Subcutaneous abdominal adipose tissue (tissue), 5 donors: Measurements from ENCODE around the gene VTCN1.
"Not testable (repeated sequence)": the region's sequence is repeated elsewhere in the genome, so short reads cannot be mapped to it uniquely, and the experiment has no call there.

ENCODE experiments used
- H3K27ac ChIP-seq: one replicate; pipeline ENCODE4 v1.7.0; 2013; ENCODE audit warnings: low read depth, mild to moderate bottlenecking, inconsistent platforms, low read length, moderate library complexity
- H3K27me3 ChIP-seq, 5 donors: one replicate each; pipeline ENCODE4 v1.7.0; 2013; ENCODE audit warnings: low read length in 5 of 5, inconsistent platforms in 1 of 5; ENCODE audit not compliant: control insufficient read depth in 5 of 5, insufficient read depth in 4 of 5
- H3K36me3 ChIP-seq, 5 donors: one replicate each; pipeline ENCODE4 v1.7.0; 2013; ENCODE audit warnings: low read length in 5 of 5; ENCODE audit not compliant: control insufficient read depth in 5 of 5, insufficient read depth in 5 of 5
- H3K4me1 ChIP-seq, 5 donors: one replicate each; pipeline ENCODE4 v1.7.0; 2013; ENCODE audit warnings: low read length in 5 of 5, mild to moderate bottlenecking in 3 of 5, moderate library complexity in 1 of 5; ENCODE audit not compliant: control insufficient read depth in 5 of 5, insufficient read depth in 5 of 5
- H3K4me3 ChIP-seq, 5 donors: one replicate each; pipeline ENCODE4 v1.7.0; 2013; ENCODE audit warnings: low read length in 5 of 5, low read depth in 1 of 5
- H3K9ac ChIP-seq, 5 donors: one replicate each; pipeline ENCODE4 v1.7.0; 2013; ENCODE audit warnings: low read length in 5 of 5, mild to moderate bottlenecking in 4 of 5, moderate library complexity in 3 of 5
- H3K9me3 ChIP-seq, 5 donors: one replicate each; pipeline ENCODE4 v1.7.0; 2013; ENCODE audit warnings: low read length in 5 of 5; ENCODE audit not compliant: control insufficient read depth in 5 of 5
- donor health status: healthy.
- donor health status: healthy.
- donor health status: healthy.
- donor health status: healthy.
- donor health status: healthy.

VTCN1 gene

GRCh38 chr1:117173006-117173405, 37.7 kb downstream of the VTCN1 start:
- Histone ChIP-seq H3K4me1 (peaks cover 0 to 2% (median 0%) of the 10 kb centered on the region in 5 donors), H3K27me3 (no peaks in the 10 kb centered on the region), H3K9me3 (no peaks in the 10 kb centered on the region), H3K27ac (no peak overlapping the region), H3K9ac (no peak overlapping the region), H3K36me3 (no peaks in the 10 kb centered on the region), H3K4me3 (no peak overlapping the region)

GRCh38 chr1:117171900-117172511, 38.7 kb downstream of the VTCN1 start:
- no peak overlapping the region for H3K9ac ChIP-seq
- no peaks in the 10 kb centered on the region for H3K36me3 ChIP-seq
- no peaks in the 10 kb centered on the region for H3K27me3 ChIP-seq
- H3K27ac ChIP-seq = no peak overlapping the region
- no peak overlapping the region for H3K4me3 ChIP-seq
- H3K9me3 ChIP-seq = no peaks in the 10 kb centered on the region
- peaks cover 0 to 2% (median 0%) of the 10 kb centered on the region in 5 donors for H3K4me1 ChIP-seq

GRCh38 chr1:117169871-117170596, 40.7 kb downstream of the VTCN1 start:
- Histone ChIP-seq H3K27me3 (no peaks in the 10 kb centered on the region), H3K4me3 (no peak overlapping the region), H3K9me3 (no peaks in the 10 kb centered on the region), H3K27ac (no peak overlapping the region), H3K9ac (no peak overlapping the region), H3K4me1 (peaks cover 0 to 2% (median 0%) of the 10 kb centered on the region in 5 donors), H3K36me3 (no peaks in the 10 kb centered on the region)

- Histone ChIP-seq H3K27ac (no peak overlapping the region), H3K4me3 (no peak overlapping the region), H3K36me3 (no peaks in the 10 kb centered on the region), H3K27me3 (no peaks in the 10 kb centered on the region), H3K9ac (no peak overlapping the region), H3K4me1 (peaks cover 0 to 12% (median 0%) of the 10 kb centered on the region in 5 donors), H3K9me3 (no peaks in the 10 kb centered on the region)
Observed at GRCh38 chr1:117167402-117167801, 43.3 kb downstream of the VTCN1 start.

DNA sequence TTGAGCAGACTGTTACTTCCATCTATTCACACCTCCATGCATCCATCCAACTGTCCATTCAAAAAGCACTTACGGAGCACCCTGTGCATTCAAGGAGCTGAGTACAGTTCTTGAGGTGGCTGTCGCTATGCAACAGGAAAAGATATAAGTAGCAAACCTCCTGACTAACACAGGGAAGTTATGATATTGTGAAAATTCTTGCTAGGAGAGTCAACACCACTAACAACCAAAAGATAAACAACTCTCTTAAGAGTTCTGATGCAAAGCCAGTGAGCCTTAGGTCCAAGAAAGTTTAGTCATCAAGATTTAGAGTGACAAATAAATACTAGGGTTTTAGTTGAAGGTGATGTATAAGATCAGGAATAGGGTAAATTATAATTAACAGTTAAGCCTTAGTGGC, 44.7 kb downstream of the VTCN1 start:
- H3K9me3 ChIP-seq = no peaks in the 10 kb centered on the region
- H3K36me3 ChIP-seq = no peaks in the 10 kb centered on the region
- H3K27ac ChIP-seq = no peak overlapping the region
- H3K4me3 ChIP-seq = no peak overlapping the region
- peaks cover 0 to 12% (median 0%) of the 10 kb centered on the region in 5 donors for H3K4me1 ChIP-seq
- H3K9ac ChIP-seq = no peak overlapping the region
- no peaks in the 10 kb centered on the region for H3K27me3 ChIP-seq

DNA sequence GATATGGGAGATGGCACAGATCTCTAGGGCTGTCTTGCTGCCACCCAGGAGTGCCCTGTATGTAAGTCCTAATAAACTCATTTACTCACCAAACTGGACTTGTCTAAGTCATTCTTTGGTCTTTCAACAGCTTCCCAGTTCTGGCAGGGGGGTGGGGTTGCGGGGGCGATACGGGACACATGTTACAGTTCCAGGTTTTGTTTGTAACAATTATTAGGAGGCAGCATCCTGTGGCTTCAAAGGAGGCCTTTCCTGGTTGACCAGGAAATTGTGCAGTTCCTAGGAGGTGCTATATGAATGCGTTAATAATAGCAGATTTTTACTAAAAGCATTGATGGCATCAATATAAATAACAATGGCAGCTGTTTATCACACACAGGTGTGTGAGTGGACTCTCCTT, 46.5 kb downstream of the VTCN1 start:
- Histone ChIP-seq H3K36me3 (no peaks in the 10 kb centered on the region), H3K27me3 (no peaks in the 10 kb centered on the region), H3K9me3 (no peaks in the 10 kb centered on the region), H3K9ac (no peak overlapping the region), H3K4me3 (no peak overlapping the region), H3K27ac (no peak overlapping the region), H3K4me1 (peaks cover 0 to 12% (median 0%) of the 10 kb centered on the region in 5 donors)

DNA sequence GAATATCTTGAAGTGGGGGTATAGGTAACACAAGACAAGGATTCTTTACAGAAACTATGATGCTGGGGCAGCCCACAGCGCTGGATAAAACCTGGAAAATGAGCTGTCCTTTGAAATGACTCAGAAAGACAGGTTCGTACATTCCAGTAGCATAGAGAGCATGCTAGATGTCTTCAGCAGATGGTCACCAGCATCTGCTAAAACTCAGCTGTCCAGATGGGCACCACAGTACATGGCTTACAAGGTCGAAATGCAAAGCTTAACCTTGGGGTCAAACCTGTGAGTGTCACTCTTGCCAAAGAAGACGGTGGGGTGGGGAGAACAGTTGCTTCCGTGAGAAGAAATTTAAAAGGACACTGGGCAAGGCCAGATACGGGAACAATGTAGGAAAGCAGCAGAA, 47.9 kb downstream of the VTCN1 start:
- Histone ChIP-seq H3K4me1 (peaks cover 0 to 12% (median 0%) of the 10 kb centered on the region in 5 donors), H3K9me3 (no peaks in the 10 kb centered on the region), H3K27ac (no peak overlapping the region), H3K4me3 (no peak overlapping the region), H3K36me3 (no peaks in the 10 kb centered on the region), H3K27me3 (no peaks in the 10 kb centered on the region), H3K9ac (no peak overlapping the region)

- Histone ChIP-seq H3K27ac (no peak overlapping the region), H3K9ac (no peak overlapping the region), H3K36me3 (no peaks in the 10 kb centered on the region), H3K27me3 (no peaks in the 10 kb centered on the region), H3K9me3 (no peaks in the 10 kb centered on the region), H3K4me1 (peaks cover 0 to 12% (median 0%) of the 10 kb centered on the region in 5 donors), H3K4me3 (no peak overlapping the region)
Observed at GRCh38 chr1:117161887-117162286, 48.8 kb downstream of the VTCN1 start.

DNA sequence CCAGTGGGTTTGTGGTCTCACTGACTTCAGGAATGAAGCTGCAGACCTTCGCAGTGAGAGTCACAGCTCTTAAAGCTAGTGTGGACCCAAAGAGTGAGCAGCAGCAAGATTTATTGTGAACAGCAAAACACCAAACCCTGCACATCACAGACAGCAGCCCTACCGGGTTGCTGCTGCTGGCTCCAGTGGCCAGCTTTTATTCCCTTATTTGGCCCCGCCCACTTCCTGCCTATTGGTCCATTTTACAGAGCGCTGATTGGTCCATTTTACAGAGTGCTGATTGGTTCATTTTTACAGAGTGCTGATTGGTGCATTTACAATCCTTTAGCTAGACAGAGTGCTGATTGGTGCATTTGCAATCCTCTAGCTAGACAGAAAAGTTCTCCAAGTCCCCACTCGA, 59.4 kb downstream of the VTCN1 start:
- not testable (repeated sequence) for H3K9ac ChIP-seq, H3K27me3 ChIP-seq, H3K4me1 ChIP-seq, H3K9me3 ChIP-seq, H3K27ac ChIP-seq, H3K4me3 ChIP-seq, H3K36me3 ChIP-seq

DNA sequence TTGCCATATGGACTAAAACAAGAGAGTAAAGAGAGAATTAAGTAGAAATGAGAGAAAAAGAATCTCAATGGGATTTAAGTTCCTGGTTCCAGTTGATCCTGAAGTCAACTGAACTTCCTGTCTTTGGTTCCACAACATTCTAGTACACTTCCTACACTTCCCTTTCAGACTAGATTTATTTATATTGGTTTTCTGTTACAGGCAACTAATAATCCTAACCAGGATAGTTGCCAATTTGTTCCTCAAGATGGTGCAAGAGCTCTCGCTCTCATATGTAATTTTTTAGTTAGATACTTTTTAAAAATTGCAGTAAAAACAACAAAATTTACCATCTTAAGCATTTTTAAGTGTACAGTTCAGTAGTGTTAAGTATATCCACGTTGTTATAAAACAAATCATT, 60.4 kb downstream of the VTCN1 start:
- no peak overlapping the region for H3K4me3 ChIP-seq

More for the DNA sequence above, 60.4 kb downstream of the VTCN1 start:
- H3K4me1 ChIP-seq = no peaks in the 10 kb centered on the region
- no peak overlapping the region for H3K9ac ChIP-seq
- peaks cover 0 to 4% (median 0%) of the 10 kb centered on the region in 5 donors for H3K27me3 ChIP-seq
- H3K36me3 ChIP-seq = no peaks in the 10 kb centered on the region
- no peak overlapping the region for H3K27ac ChIP-seq
- no peaks in the 10 kb centered on the region for H3K9me3 ChIP-seq
